Caco-2 (cell line): ENCODE data around the gene BNIP5. TPM values are rescaled to one million over a fixed set of nuclear protein-coding genes. Genes with fewer than 3 reads are reported as not detected.

Experiments used
- BruUV-seq: library from RNA; stranded (reverse); fragments of 400-500 nt; replicated peaks from 2 replicates; lab custom pipeline; 2021; lab: Mats Ljungman, UMichigan
- CTCF ChIA-PET: fragments of 300-600 bp; sonication (Branson Sonifier 250); formaldehyde crosslinking; loops from one replicate; lab custom pipeline; 2022; ENCODE audit warnings: antibody characterized with exemption; lab: Charles Lee
- POLR2A ChIA-PET: fragments of 300-600 bp; sonication (Branson Sonifier 250); formaldehyde crosslinking; loops from one replicate; lab custom pipeline; 2022; ENCODE audit warnings: antibody characterized with exemption; lab: Charles Lee
- DNase-seq, 2 experiments: peaks; one replicate each; pipeline versions ENCODE4 v3.0.0 to v3.0.0-alpha.2; 2020 to 2022
- H3K27me3 ChIP-seq: replicated peaks from 2 replicates; pipeline ENCODE4 v1.6.0; 2011; ENCODE audit warnings: low read length; ENCODE audit not compliant: control insufficient read depth, insufficient read depth
- H3K36me3 ChIP-seq: 2 replicates; pipeline ENCODE4 v1.5.1; 2011; ENCODE audit warnings: low read length; ENCODE audit not compliant: control insufficient read depth, insufficient read depth
- H3K4me1 ChIP-seq: fragments of 250-450 bp; sonication (Bioruptor Pico); 2 replicates; pipeline ENCODE4 v1.5.1; 2020; ENCODE audit warnings: mild to moderate bottlenecking
- H3K4me3 ChIP-seq: 2 replicates; pipeline ENCODE4 v1.5.1; 2011; ENCODE audit warnings: low read depth, mild to moderate bottlenecking, control low read depth, low read length
- H3K9me3 ChIP-seq: fragments of 250-450 bp; sonication (Bioruptor Pico); 2 replicates; pipeline ENCODE4 v1.5.1; 2020; ENCODE audit warnings: mild to moderate bottlenecking, moderate library complexity
- H3K27ac Mint-ChIP-seq: one replicate; pipeline ENCODE4 v1.8.0; 2022; ENCODE audit warnings: mixed read lengths; ENCODE audit not compliant: unreplicated experiment
- H3K27me3 Mint-ChIP-seq: one replicate; pipeline ENCODE4 v1.8.0; 2022; ENCODE audit warnings: mixed read lengths; ENCODE audit not compliant: insufficient read depth, unreplicated experiment
- H3K36me3 Mint-ChIP-seq: one replicate; pipeline ENCODE4 v1.8.0; 2022; ENCODE audit warnings: mild to moderate bottlenecking, mixed read lengths; ENCODE audit not compliant: insufficient read depth, unreplicated experiment
- H3K4me1 Mint-ChIP-seq: one replicate; pipeline ENCODE4 v1.8.0; 2022; ENCODE audit warnings: low read depth, mixed read lengths; ENCODE audit not compliant: unreplicated experiment
- H3K4me3 Mint-ChIP-seq: one replicate; pipeline ENCODE4 v1.8.0; 2022; ENCODE audit warnings: mild to moderate bottlenecking, moderate library complexity, mixed read lengths; ENCODE audit not compliant: unreplicated experiment
- H3K9me3 Mint-ChIP-seq: one replicate; pipeline ENCODE4 v1.8.0; 2022; ENCODE audit warnings: mixed read lengths; ENCODE audit not compliant: unreplicated experiment
- intact Hi-C: fragments of 100-400 bp; cut with micrococcal nuclease; formaldehyde crosslinking; loops from one replicate; pipeline ENCODE4 v1.10.0; 2022; ENCODE audit not compliant: unreplicated experiment
- total RNA-seq: library from RNA; stranded (reverse); gene quantifications from 2 replicates; pipeline ENCODE4 v1.2.3, GENCODE V29; 2022
- TF ChIP-seq, protein P1 (sequence below), 2 experiments: fragments of 200-600 bp in 1 of 2; IDR thresholded peaks; 1 replicate in 1 of 2; 2 replicates in 1 of 2; pipeline versions ENCODE4 v1.5.1 to v1.8.0; 2011 to 2022; ENCODE audit warnings: antibody characterized with exemption in 1 of 2, control low read depth in 1 of 2, inconsistent platforms in 1 of 2, low read depth in 1 of 2, low read length in 1 of 2, mild to moderate bottlenecking in 1 of 2, moderate library complexity in 1 of 2; ENCODE audit not compliant: insufficient read depth in 1 of 2, severe bottlenecking in 1 of 2, unreplicated experiment in 1 of 2

The BNIP5 gene
- total RNA-seq, 1 experiment from 2014 or later, result 0.50 TPM

DNA sequence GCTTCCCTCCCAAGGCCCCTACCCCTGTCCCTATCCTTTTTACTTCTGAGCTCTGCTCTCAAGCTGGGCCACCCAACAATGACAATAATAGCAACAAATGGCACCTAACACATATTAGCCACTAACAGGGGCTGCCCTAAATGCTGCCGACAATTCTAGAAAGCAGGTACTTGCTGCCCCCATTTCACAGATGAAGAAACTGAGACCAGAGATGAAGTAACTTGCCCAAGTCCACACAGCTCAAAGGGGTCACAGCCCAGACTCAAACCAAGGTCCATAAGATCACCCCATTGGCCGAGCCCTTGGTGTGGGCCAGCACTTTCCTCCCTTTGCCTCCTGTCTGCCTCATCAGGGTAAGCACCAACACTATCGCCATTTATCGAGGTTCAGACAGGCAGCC, 12.0 kb downstream of the BNIP5 start:
- POLR2A ChIA-PET, result interaction anchor here (0.6 kb wide), 1 partner anchor 273 kb away, joined by 4 read pairs; no protein-coding TSS in a partner anchor
- peaks cover 5% of the 10 kb centered on the region for H3K36me3 Mint-ChIP-seq
- H3K4me1 Mint-ChIP-seq, result peaks cover 9% of the 10 kb centered on the region
- H3K4me1 ChIP-seq, result peaks cover 10% of the 10 kb centered on the region; the same call in 1 of the 2 replicates
- no peak for DNase-seq
- CTCF ChIA-PET, result no interaction called here
- H3K27ac Mint-ChIP-seq, result no peak overlapping the region
- no peaks in the 10 kb centered on the region for H3K9me3 ChIP-seq
- no peaks in the 10 kb centered on the region for H3K36me3 ChIP-seq
- no peaks in the 10 kb centered on the region for H3K27me3 ChIP-seq
- intact Hi-C loops, result no loop called here
- no peak overlapping the region for H3K4me3 Mint-ChIP-seq
- H3K27me3 Mint-ChIP-seq, result no peaks in the 10 kb centered on the region
- no TSS peak for BruUV-seq
- TF ChIP-seq, protein P1, sequence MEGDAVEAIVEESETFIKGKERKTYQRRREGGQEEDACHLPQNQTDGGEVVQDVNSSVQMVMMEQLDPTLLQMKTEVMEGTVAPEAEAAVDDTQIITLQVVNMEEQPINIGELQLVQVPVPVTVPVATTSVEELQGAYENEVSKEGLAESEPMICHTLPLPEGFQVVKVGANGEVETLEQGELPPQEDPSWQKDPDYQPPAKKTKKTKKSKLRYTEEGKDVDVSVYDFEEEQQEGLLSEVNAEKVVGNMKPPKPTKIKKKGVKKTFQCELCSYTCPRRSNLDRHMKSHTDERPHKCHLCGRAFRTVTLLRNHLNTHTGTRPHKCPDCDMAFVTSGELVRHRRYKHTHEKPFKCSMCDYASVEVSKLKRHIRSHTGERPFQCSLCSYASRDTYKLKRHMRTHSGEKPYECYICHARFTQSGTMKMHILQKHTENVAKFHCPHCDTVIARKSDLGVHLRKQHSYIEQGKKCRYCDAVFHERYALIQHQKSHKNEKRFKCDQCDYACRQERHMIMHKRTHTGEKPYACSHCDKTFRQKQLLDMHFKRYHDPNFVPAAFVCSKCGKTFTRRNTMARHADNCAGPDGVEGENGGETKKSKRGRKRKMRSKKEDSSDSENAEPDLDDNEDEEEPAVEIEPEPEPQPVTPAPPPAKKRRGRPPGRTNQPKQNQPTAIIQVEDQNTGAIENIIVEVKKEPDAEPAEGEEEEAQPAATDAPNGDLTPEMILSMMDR (IDR thresholded peaks at IDR 0.05; ENCODE audit: insufficient read depth in 1 of 2, low read depth in 1 of 2, low read length in 1 of 2, severe bottlenecking in 1 of 2, unreplicated experiment in 1 of 2), result no peak
- no peaks in the 10 kb centered on the region for H3K9me3 Mint-ChIP-seq
- H3K4me3 ChIP-seq, result no peak overlapping the region

DNA sequence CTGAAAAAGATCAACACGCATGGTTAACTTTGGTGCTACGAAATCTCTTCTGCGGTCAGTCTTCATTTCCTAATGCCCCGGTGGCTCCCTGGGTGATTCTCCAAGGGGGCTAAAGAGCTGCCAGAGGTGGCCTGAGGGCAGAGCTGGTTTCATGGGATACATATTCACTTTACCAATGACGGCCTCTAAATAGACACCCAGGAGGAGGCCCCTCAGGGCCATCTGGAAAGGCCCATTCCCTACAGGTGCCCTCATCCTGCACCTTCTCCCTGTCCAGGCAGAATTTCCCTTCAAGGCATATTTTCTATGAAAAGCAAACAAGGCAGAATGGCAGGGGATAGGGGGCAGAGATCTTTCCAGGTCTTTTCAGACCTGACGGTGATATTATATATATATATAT, 12.5 kb downstream of the BNIP5 start:
- ChIA-PET POLR2A (interaction anchor here (0.6 kb wide), 1 partner anchor 273 kb away, joined by 4 read pairs; no protein-coding TSS in a partner anchor), CTCF (no interaction called here)
- H3K27ac Mint-ChIP-seq, result no peak overlapping the region
- H3K4me1 Mint-ChIP-seq, result peaks cover 9% of the 10 kb centered on the region
- H3K27me3 Mint-ChIP-seq, result no peaks in the 10 kb centered on the region
- peaks cover 10% of the 10 kb centered on the region; the same call in 1 of the 2 replicates for H3K4me1 ChIP-seq
- no peak overlapping the region for H3K4me3 ChIP-seq
- DNase-seq, result no peak
- TF ChIP-seq, protein P1 (IDR thresholded peaks at IDR 0.05; ENCODE audit: insufficient read depth in 1 of 2, low read depth in 1 of 2, low read length in 1 of 2, severe bottlenecking in 1 of 2, unreplicated experiment in 1 of 2), result no peak
- no peaks in the 10 kb centered on the region for H3K36me3 ChIP-seq
- H3K4me3 Mint-ChIP-seq, result no peak overlapping the region
- no peaks in the 10 kb centered on the region for H3K27me3 ChIP-seq
- H3K9me3 ChIP-seq, result no peaks in the 10 kb centered on the region
- no TSS peak for BruUV-seq
- H3K9me3 Mint-ChIP-seq, result no peaks in the 10 kb centered on the region
- intact Hi-C loops, result no loop called here
- peaks cover 5% of the 10 kb centered on the region for H3K36me3 Mint-ChIP-seq

DNA sequence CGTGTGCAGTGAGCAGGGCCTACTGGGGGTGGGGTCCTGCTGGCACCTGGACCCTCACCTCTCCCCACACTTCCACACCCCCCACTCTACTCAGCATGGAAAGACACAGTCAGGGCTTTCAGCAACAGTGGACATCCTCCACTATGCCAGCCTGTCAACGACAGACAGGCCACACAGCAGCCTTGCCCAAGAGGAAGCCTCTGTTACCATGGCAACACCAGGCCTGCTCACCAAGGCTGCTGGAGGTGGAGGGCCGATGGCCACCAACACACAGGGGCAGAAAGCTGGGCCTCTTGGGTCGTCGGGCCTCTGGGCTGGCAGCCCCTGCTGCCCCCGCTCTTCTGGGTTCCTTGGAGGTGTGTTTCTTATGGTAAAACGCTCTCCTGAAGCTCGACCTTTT, 13.6 kb downstream of the BNIP5 start:
- CTCF ChIA-PET, result no interaction called here
- Mint-ChIP-seq H3K9me3 (no peaks in the 10 kb centered on the region), H3K27ac (no peak overlapping the region), H3K36me3 (peaks cover 5% of the 10 kb centered on the region), H3K4me3 (no peak overlapping the region), H3K4me1 (peaks cover 9% of the 10 kb centered on the region), H3K27me3 (no peaks in the 10 kb centered on the region)
- intact Hi-C loops, result no loop called here
- TF ChIP-seq, protein P1 (IDR thresholded peaks at IDR 0.05; ENCODE audit: insufficient read depth in 1 of 2, low read depth in 1 of 2, low read length in 1 of 2, severe bottlenecking in 1 of 2, unreplicated experiment in 1 of 2), result no peak
- Histone ChIP-seq H3K4me1 (peaks cover 10% of the 10 kb centered on the region; the same call in 1 of the 2 replicates), H3K36me3 (no peaks in the 10 kb centered on the region), H3K4me3 (no peak overlapping the region), H3K27me3 (no peaks in the 10 kb centered on the region), H3K9me3 (no peaks in the 10 kb centered on the region)
- DNase-seq, result no peak
- no TSS peak for BruUV-seq
- POLR2A ChIA-PET, result no interaction called here
